ENCODE measurements around the gene TBP.

The TBP gene

DNA sequence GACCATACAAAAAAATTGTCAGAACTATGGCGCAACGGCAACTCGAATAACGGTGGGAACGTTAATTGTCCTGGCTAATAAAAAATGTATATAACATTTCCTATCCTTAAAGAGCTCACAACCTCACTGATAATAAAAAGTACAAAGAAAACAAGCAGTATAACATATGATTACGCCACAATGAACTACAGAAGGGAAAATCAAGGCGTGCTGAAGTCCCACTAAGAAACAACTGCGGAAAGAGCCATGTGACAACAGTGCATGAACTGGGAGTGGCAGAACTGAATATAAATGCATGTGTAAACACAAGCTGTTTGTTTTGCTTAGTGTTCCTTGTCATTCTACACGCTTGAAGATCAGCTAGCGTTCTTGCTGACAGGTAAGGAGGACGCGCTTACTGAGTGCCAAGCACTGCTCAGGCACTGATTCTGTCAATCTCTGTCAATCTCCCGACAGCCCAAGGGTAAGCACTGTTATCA lies 596 bp upstream of the TBP start:
- peaks cover 53% of the 10 kb centered on the region for H3K79me2 ChIP-seq
- peak overlapping the region; percentile 91 for H3K4me3 ChIP-seq (ENCODE audit: low read depth, low read length)
- H3K36me3 ChIP-seq (ENCODE audit: control insufficient read depth, insufficient read depth, low read length) = no peaks in the 10 kb centered on the region
- peak overlapping the region; percentile 94 for H3K27ac ChIP-seq
- no peaks in the 10 kb centered on the region for H3K9me3 ChIP-seq (ENCODE audit: control insufficient read depth, low read length)
- H3K4me1 ChIP-seq = peaks cover 10% of the 10 kb centered on the region
- no peak for TF ChIP-seq CTCF (IDR thresholded peaks at IDR 0.05)
- peak overlapping the region; percentile 91 for H2AFZ ChIP-seq
- peak overlapping the region; percentile 99 for H3K4me2 ChIP-seq (ENCODE audit: low read length)
- H3K9ac ChIP-seq = peak overlapping the region; percentile 42
- H3K27me3 ChIP-seq (ENCODE audit: control insufficient read depth, insufficient read depth, low read length) = no peaks in the 10 kb centered on the region

GRCh38 chr6:170554796-170555137 lies 598 bp downstream of the TBP start:
- Histone ChIP-seq H3K27me3 (ENCODE audit: control insufficient read depth, insufficient read depth, low read length) (no peaks in the 10 kb centered on the region), H3K79me2 (peaks cover 47% of the 10 kb centered on the region), H3K4me3 (ENCODE audit: low read depth, low read length) (peak overlapping the region; percentile 91), H2AFZ (peak overlapping the region; percentile 91), H3K36me3 (ENCODE audit: control insufficient read depth, insufficient read depth, low read length) (no peaks in the 10 kb centered on the region), H3K9me3 (ENCODE audit: control insufficient read depth, low read length) (no peaks in the 10 kb centered on the region), H3K9ac (peak overlapping the region; percentile 89), H3K4me2 (ENCODE audit: low read length) (peak overlapping the region; percentile 99), H3K4me1 (peaks cover 10% of the 10 kb centered on the region), H3K27ac (peak overlapping the region; percentile 94)
- TF ChIP-seq CTCF (IDR thresholded peaks at IDR 0.05) = no peak

GRCh38 chr6:170555305-170555704 lies 1.1 kb downstream of the TBP start:
- Histone ChIP-seq H3K4me1 (peaks cover 10% of the 10 kb centered on the region), H3K27me3 (ENCODE audit: control insufficient read depth, insufficient read depth, low read length) (no peaks in the 10 kb centered on the region), H3K9me3 (ENCODE audit: control insufficient read depth, low read length) (no peaks in the 10 kb centered on the region), H2AFZ (no peak overlapping the region), H3K4me2 (ENCODE audit: low read length) (peak overlapping the region; percentile 99), H3K79me2 (peaks cover 42% of the 10 kb centered on the region), H3K27ac (no peak overlapping the region), H3K9ac (no peak overlapping the region), H3K4me3 (ENCODE audit: low read depth, low read length) (peak overlapping the region; percentile 91), H3K36me3 (ENCODE audit: control insufficient read depth, insufficient read depth, low read length) (no peaks in the 10 kb centered on the region)
- no peak for TF ChIP-seq CTCF (IDR thresholded peaks at IDR 0.05)

GRCh38 chr6:170561555-170561954 lies 7.4 kb downstream of the TBP start:
- Histone ChIP-seq H2AFZ (no peak overlapping the region), H3K9me3 (ENCODE audit: control insufficient read depth, low read length) (no peaks in the 10 kb centered on the region), H3K27me3 (ENCODE audit: control insufficient read depth, insufficient read depth, low read length) (no peaks in the 10 kb centered on the region), H3K4me2 (ENCODE audit: low read length) (no peak overlapping the region), H3K79me2 (peaks cover 15% of the 10 kb centered on the region), H3K4me3 (ENCODE audit: low read depth, low read length) (no peak overlapping the region), H3K4me1 (no peaks in the 10 kb centered on the region), H3K9ac (no peak overlapping the region), H3K36me3 (ENCODE audit: control insufficient read depth, insufficient read depth, low read length) (no peaks in the 10 kb centered on the region), H3K27ac (no peak overlapping the region)
- no peak for TF ChIP-seq CTCF (IDR thresholded peaks at IDR 0.05)

GRCh38 chr6:170564936-170565530 lies 10.9 kb downstream of the TBP start:
- no peaks in the 10 kb centered on the region for H3K27me3 ChIP-seq (ENCODE audit: control insufficient read depth, insufficient read depth, low read length)
- no peaks in the 10 kb centered on the region for H3K9me3 ChIP-seq (ENCODE audit: control insufficient read depth, low read length)
- H3K27ac ChIP-seq = no peak overlapping the region
- TF ChIP-seq CTCF (IDR thresholded peaks at IDR 0.05) = no peak
- no peaks in the 10 kb centered on the region for H3K4me1 ChIP-seq
- no peak overlapping the region for H3K4me3 ChIP-seq (ENCODE audit: low read depth, low read length)
- no peak overlapping the region for H2AFZ ChIP-seq
- no peak overlapping the region for H3K4me2 ChIP-seq (ENCODE audit: low read length)
- H3K36me3 ChIP-seq (ENCODE audit: control insufficient read depth, insufficient read depth, low read length) = no peaks in the 10 kb centered on the region
- peaks cover 18% of the 10 kb centered on the region for H3K79me2 ChIP-seq
- H3K9ac ChIP-seq = no peak overlapping the region

All from parathyroid adenoma (tissue), 2 donors.